ENCODE data around the gene GK. TPM values are rescaled to one million over a fixed set of nuclear protein-coding genes. Genes with fewer than 3 reads are reported as not detected.

GK gene
- total and polyA plus RNA-seq, 10 donors = 3.5 to 55.4 (median 18.1) TPM

DNA sequence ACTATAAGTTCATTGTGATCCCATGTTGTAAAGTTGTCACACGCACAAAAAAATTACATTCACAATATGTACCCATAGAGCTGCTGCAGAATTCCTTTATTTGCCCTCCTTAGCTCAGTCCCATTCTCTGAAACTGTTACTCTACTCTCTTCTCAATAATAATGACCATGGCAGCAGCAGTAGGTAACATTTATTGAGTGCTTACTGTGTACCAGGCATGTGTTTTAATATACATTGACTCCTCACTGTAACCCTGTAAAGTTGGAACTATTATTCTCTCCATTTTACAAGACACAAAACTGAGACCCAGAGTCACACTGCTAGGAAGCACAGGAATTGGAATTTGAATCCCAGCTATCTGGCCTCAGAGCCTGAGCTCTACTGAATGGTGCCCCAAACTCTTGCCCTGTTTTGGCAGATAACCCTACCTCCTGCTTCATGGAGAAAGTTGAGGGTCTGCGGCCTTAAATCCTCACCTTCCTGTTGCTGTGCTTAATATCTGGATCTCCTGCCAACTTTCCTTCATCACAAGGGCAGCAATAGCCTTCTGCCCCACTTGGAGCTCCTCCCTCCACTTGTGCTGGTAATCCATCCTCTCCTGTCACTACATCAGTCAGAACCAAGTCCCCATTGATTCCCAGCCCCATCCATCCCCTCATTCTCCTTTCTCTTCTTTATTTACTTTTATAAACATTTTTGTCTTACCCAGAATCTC is 20.8 kb downstream of the GK start:
- DNase-seq = no peak
- Histone ChIP-seq H3K4me1 (no peaks in the 10 kb centered on the region), H3K27ac (no peak overlapping the region), H3K4me3 (no peak overlapping the region), H3K9me3 (no peaks in the 10 kb centered on the region), H3K27me3 (replicated peaks in 1 of 7) (no peaks in the 10 kb centered on the region), H3K36me3 (peaks cover 0 to 37% (median 0%) of the 10 kb centered on the region in 6 donors)
- TF ChIP-seq, protein P1, sequence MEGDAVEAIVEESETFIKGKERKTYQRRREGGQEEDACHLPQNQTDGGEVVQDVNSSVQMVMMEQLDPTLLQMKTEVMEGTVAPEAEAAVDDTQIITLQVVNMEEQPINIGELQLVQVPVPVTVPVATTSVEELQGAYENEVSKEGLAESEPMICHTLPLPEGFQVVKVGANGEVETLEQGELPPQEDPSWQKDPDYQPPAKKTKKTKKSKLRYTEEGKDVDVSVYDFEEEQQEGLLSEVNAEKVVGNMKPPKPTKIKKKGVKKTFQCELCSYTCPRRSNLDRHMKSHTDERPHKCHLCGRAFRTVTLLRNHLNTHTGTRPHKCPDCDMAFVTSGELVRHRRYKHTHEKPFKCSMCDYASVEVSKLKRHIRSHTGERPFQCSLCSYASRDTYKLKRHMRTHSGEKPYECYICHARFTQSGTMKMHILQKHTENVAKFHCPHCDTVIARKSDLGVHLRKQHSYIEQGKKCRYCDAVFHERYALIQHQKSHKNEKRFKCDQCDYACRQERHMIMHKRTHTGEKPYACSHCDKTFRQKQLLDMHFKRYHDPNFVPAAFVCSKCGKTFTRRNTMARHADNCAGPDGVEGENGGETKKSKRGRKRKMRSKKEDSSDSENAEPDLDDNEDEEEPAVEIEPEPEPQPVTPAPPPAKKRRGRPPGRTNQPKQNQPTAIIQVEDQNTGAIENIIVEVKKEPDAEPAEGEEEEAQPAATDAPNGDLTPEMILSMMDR (IDR thresholded peaks at IDR 0.05 in 8 of 11, conservative IDR thresholded peaks at IDR 0.05 in 3 of 11) = no peak
- no peak for TF ChIP-seq POLR2AphosphoS5 (IDR thresholded peaks at IDR 0.05)
- no peak for TF ChIP-seq POLR2A (IDR thresholded peaks at IDR 0.05)
- WGBS, 5 donors = 79 to 95% (median 84%) methylated on average over 2 of the region's 2 CpGs
- intact Hi-C loops (cut with DNase I; ENCODE audit: low total_unique reads) = no loop called here

- Histone ChIP-seq H3K4me3 (no peak overlapping the region), H3K27ac (no peak overlapping the region), H3K4me1 (no peaks in the 10 kb centered on the region), H3K27me3 (replicated peaks in 1 of 7) (no peaks in the 10 kb centered on the region), H3K36me3 (peaks cover 0 to 30% (median 0%) of the 10 kb centered on the region in 6 donors), H3K9me3 (no peaks in the 10 kb centered on the region)
- intact Hi-C loops (cut with DNase I; ENCODE audit: low total_unique reads) = no loop called here
- WGBS, 5 donors = 77 to 97% (median 91%) methylated on average over 3 of the region's 3 CpGs
- no peak for TF ChIP-seq POLR2AphosphoS5 (IDR thresholded peaks at IDR 0.05)
- no peak for TF ChIP-seq POLR2A (IDR thresholded peaks at IDR 0.05)
- TF ChIP-seq, protein P1 (IDR thresholded peaks at IDR 0.05 in 8 of 11, conservative IDR thresholded peaks at IDR 0.05 in 3 of 11) = no peak
- no peak for DNase-seq
These were observed 21.6 kb downstream of the GK start for GRCh38 chrX:30674799-30675198.

- Histone ChIP-seq H3K27ac (no peak overlapping the region), H3K4me3 (no peak overlapping the region), H3K9me3 (no peaks in the 10 kb centered on the region), H3K4me1 (no peaks in the 10 kb centered on the region), H3K27me3 (replicated peaks in 1 of 7) (no peaks in the 10 kb centered on the region), H3K36me3 (peaks cover 0 to 15% (median 0%) of the 10 kb centered on the region in 6 donors)
- intact Hi-C loops (cut with DNase I; ENCODE audit: low total_unique reads) = no loop called here
- no peak for TF ChIP-seq POLR2AphosphoS5 (IDR thresholded peaks at IDR 0.05)
- TF ChIP-seq, protein P1 (IDR thresholded peaks at IDR 0.05 in 8 of 11, conservative IDR thresholded peaks at IDR 0.05 in 3 of 11) = no peak
- 83 to 99% (median 85%) methylated on average over 6 of the region's 6 CpGs for WGBS, 5 donors
- DNase-seq = no peak
These were observed 26.1 kb downstream of the GK start for GRCh38 chrX:30679369-30679768.

DNA sequence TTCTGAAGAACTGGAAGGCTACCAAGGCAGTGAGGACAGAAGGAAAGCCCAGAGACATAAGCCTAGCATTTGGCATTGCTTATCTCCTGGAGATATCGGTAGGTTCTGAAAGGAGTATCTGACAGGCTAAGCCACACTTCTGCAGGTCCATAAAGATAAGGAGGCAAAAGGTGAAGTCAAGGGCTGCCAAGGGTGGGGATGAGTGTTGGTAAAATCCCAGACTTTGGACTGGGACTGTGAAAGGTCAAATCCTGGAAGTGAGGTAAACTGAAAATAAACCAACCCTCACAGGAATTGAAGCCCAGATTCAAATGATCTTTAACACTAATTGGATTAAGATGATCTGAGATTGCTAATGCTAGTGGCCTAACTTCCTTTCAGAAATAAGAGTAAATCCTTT is 27.4 kb downstream of the GK start:
- H3K36me3 ChIP-seq = peaks cover 0 to 15% (median 0%) of the 10 kb centered on the region in 6 donors
- no peaks in the 10 kb centered on the region for H3K27me3 ChIP-seq (replicated peaks in 1 of 7)
- no peaks in the 10 kb centered on the region for H3K4me1 ChIP-seq
- no peak for TF ChIP-seq POLR2A (IDR thresholded peaks at IDR 0.05)
- no peak for TF ChIP-seq POLR2AphosphoS5 (IDR thresholded peaks at IDR 0.05)
- TF ChIP-seq, protein P1 (IDR thresholded peaks at IDR 0.05 in 8 of 11, conservative IDR thresholded peaks at IDR 0.05 in 3 of 11) = no peak
- H3K9me3 ChIP-seq = no peaks in the 10 kb centered on the region
- intact Hi-C loops (cut with DNase I; ENCODE audit: low total_unique reads) = no loop called here
- no peak overlapping the region for H3K4me3 ChIP-seq
- WGBS, 5 donors = 89 to 98% (median 92%) methylated on average over 1 of the region's 1 CpG
- H3K27ac ChIP-seq = no peak overlapping the region
- DNase-seq = no peak

Data from spleen (tissue), 11 donors.